Measurements from ENCODE around the gene REPS2. TPM values are rescaled to one million over a fixed set of nuclear protein-coding genes. Genes with fewer than 3 reads are reported as not detected.

REPS2 gene
- total RNA-seq, 1 experiment from 2014 or later: 3.7 TPM

DNA sequence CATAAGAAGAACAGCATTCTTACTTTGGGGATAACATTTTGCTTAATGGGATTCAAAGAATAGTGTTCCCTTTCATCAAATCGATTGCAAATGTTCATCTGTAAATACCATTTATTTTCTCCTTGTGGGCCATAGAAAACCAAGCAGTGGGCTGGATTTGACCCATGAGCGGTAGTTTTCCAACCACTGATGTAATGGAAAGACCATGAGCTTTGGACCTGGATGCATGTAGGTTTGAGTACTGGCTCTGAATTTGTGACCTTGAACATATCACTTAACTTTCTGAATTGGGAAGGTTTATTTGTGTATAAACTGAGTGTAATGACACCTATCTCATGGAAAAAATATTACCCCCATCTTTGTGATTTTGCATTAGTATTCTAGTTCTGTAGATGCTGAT lies 54.3 kb downstream of the REPS2 start:
- H3K23ac ChIP-seq (ENCODE audit: insufficient read length, low read depth, low read length): no peak overlapping the region
- H4K8ac ChIP-seq (replicated peaks; ENCODE audit: insufficient read length, low read depth, low read length): no peak overlapping the region
- no peaks in the 10 kb centered on the region for H3K79me1 ChIP-seq (ENCODE audit: insufficient read depth, low read depth, low read length, poor library complexity, severe bottlenecking)
- Mint-ChIP-seq H3K27me3 (ENCODE audit: low read depth) (peaks cover 11% of the 10 kb centered on the region), H3K27ac (no peak overlapping the region), H3K36me3 (ENCODE audit: insufficient read depth in 1 of 3, low read depth in 3 of 3) (no peaks in the 10 kb centered on the region), H3K4me3 (no peak overlapping the region), H3K4me1 (peaks cover 5 to 6% of the 10 kb centered on the region in 2 experiments; a peak in 3 of 4 replicates), H3K9me3 (no peaks in the 10 kb centered on the region; a peak in 1 of 5 replicates)
- no peak overlapping the region for H4K5ac ChIP-seq (ENCODE audit: insufficient read length, low read depth, low read length)
- no peaks in the 10 kb centered on the region for H3K4me1 ChIP-seq (ENCODE audit: insufficient read depth, low read length)
- no peak overlapping the region for H3T11ph ChIP-seq (ENCODE audit: low read length)
- H2BK15ac ChIP-seq (ENCODE audit: low read depth, low read length): no peak overlapping the region
- H3K9ac ChIP-seq (ENCODE audit: extremely low read depth, insufficient read length, low read length): no peak overlapping the region
- H2BK20ac ChIP-seq (ENCODE audit: low read depth, low read length, poor library complexity, severe bottlenecking): no peak overlapping the region
- no peaks in the 10 kb centered on the region for H3K23me2 ChIP-seq (ENCODE audit: insufficient read length, low read depth, low read length, poor library complexity, severe bottlenecking)
- TF ChIP-seq, protein P1, sequence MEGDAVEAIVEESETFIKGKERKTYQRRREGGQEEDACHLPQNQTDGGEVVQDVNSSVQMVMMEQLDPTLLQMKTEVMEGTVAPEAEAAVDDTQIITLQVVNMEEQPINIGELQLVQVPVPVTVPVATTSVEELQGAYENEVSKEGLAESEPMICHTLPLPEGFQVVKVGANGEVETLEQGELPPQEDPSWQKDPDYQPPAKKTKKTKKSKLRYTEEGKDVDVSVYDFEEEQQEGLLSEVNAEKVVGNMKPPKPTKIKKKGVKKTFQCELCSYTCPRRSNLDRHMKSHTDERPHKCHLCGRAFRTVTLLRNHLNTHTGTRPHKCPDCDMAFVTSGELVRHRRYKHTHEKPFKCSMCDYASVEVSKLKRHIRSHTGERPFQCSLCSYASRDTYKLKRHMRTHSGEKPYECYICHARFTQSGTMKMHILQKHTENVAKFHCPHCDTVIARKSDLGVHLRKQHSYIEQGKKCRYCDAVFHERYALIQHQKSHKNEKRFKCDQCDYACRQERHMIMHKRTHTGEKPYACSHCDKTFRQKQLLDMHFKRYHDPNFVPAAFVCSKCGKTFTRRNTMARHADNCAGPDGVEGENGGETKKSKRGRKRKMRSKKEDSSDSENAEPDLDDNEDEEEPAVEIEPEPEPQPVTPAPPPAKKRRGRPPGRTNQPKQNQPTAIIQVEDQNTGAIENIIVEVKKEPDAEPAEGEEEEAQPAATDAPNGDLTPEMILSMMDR (conservative IDR thresholded peaks at IDR 0.05): no peak
- H3K27me3 ChIP-seq (ENCODE audit: insufficient read depth, low read length): no peaks in the 10 kb centered on the region
- no peak overlapping the region for H2AK5ac ChIP-seq (ENCODE audit: insufficient read length, low read length)
- no peak overlapping the region for H4K91ac ChIP-seq (ENCODE audit: insufficient read length, low read depth, low read length)
- no peak overlapping the region for H2BK12ac ChIP-seq (ENCODE audit: insufficient read length, low read depth, low read length)
- H2BK120ac ChIP-seq (ENCODE audit: low read depth, low read length, poor library complexity, severe bottlenecking): no peak overlapping the region
- no peak overlapping the region for H3K27ac ChIP-seq (ENCODE audit: insufficient read length, low read depth, low read length)
- no peak overlapping the region for H3K14ac ChIP-seq (ENCODE audit: insufficient read depth, low read length)
- H3K4ac ChIP-seq (ENCODE audit: low read depth, low read length): no peak overlapping the region
- no peak overlapping the region for H3K4me2 ChIP-seq (ENCODE audit: insufficient read depth, insufficient read length, low read length)
- no peak overlapping the region for H2BK5ac ChIP-seq (ENCODE audit: insufficient read length, low read length)
- no peaks in the 10 kb centered on the region for H4K20me1 ChIP-seq (ENCODE audit: control insufficient read depth, insufficient read depth, insufficient read length)
- H3K56ac ChIP-seq (ENCODE audit: insufficient read length, low read depth, low read length): no peak overlapping the region
- H2AFZ ChIP-seq (ENCODE audit: low read length): no peak overlapping the region
- no CpG with 5 or more reads among the region's 2 CpGs for WGBS (ENCODE audit: extremely low coverage, insufficient read length, low lambda C conversion rate)
- no peaks in the 10 kb centered on the region for H3K79me2 ChIP-seq (ENCODE audit: insufficient read depth, low read length)
- H3K18ac ChIP-seq (ENCODE audit: insufficient read length, low read depth, low read length): no peak overlapping the region
- no peaks in the 10 kb centered on the region for H3K9me3 ChIP-seq (ENCODE audit: control insufficient read depth, low read depth, low read length)
- no peak for DNase-seq
